GM19193 (cell line): ENCODE data around the gene CDKN1A.

ENCODE experiments used
- POLR2A ChIP-seq: IDR thresholded peaks from 4 replicates; pipeline ENCODE4 v1.6.1; 2011; ENCODE audit not compliant: insufficient read depth, insufficient read length; ENCODE audit errors: extremely low read depth

Gene CDKN1A

DNA sequence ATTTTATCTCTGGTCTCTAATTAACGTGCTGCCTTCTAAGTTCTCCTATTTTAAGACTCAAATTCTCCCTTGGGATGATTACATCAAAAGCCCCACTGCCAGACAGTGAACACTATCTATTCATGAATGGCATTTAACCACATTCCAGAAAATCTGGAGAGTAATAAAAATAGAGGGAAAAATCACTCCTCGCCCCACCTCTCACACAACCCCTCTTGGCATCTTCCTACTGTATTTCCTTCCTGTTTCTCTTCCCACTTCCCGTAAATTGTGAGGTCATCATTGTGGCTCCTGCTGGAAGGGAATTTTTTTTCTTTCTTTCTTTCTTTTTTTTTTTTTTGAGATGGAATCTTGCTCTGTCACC lies 50.6 kb downstream of the CDKN1A start:
- no peak for TF ChIP-seq POLR2A

DNA sequence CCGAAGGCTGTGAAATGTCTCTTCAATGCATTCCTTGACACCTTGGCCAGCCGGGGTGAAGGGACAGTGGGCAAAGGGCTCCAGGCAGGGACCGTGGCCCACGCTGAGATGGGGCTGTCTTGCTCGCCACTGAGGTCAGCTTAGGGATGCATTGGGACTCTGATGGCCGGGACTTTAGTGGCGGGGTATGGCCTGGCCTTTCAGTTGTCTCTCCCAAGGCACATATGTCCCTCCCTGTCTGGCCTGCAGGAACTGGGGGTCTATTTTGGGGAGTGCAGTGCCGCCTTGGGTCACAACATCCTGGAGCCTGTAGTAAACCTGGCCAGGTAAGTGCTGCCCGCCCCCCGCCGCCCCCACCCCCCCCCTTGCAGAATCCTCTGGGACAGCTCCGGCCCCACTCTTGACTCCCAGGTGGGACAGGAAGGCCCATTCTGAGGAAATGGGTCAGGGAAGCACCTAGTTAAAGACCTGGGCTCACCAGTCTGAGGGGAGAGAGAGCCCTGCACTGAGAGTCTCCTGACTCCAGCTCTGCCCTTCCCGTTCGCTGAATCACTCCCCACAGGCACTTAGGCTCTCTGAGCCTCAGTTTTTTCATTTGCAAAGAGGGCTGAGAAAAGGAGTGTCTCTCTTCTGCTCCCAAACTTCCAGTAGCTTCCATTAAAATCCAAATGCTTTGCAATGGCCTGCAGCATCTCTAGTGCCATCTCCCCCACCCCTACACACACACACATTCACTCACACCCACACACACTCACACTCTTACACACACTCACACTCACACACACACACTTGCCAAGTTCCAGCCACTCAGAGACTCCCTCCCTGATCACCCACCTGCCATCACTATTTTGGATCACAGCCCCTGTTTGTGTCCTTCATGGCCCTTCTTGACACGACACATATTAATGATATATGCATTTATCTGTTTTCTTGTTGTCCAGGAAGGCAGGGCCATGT lies 52.2 kb downstream of the CDKN1A start:
- no peak for TF ChIP-seq POLR2A

- no peak for TF ChIP-seq POLR2A
Observed at GRCh38 chr6:36731622-36732310, 53.3 kb downstream of the CDKN1A start.

DNA sequence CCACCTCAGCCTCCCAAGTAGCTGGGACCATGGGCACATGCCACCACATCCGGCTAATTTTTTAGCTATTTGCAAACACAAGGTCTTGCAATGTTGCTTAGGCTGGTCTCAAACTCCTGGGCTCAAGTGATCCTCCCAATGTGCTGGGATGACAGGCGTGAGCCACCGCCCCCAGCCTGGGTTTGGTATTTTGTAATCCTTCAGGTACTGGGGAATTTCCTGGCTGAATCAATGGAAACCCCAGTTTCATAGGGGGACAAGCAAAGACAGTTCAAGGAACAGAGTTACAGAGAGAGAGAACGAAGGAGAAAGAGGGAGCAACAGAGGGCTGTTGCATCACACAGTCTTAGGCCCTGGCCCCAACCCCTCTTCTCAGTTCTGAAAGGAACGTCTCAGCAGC lies 54.8 kb downstream of the CDKN1A start:
- TF ChIP-seq POLR2A: no peak

- no peak for TF ChIP-seq POLR2A
Observed at GRCh38 chr6:36734486-36735060, 56.1 kb downstream of the CDKN1A start.

DNA sequence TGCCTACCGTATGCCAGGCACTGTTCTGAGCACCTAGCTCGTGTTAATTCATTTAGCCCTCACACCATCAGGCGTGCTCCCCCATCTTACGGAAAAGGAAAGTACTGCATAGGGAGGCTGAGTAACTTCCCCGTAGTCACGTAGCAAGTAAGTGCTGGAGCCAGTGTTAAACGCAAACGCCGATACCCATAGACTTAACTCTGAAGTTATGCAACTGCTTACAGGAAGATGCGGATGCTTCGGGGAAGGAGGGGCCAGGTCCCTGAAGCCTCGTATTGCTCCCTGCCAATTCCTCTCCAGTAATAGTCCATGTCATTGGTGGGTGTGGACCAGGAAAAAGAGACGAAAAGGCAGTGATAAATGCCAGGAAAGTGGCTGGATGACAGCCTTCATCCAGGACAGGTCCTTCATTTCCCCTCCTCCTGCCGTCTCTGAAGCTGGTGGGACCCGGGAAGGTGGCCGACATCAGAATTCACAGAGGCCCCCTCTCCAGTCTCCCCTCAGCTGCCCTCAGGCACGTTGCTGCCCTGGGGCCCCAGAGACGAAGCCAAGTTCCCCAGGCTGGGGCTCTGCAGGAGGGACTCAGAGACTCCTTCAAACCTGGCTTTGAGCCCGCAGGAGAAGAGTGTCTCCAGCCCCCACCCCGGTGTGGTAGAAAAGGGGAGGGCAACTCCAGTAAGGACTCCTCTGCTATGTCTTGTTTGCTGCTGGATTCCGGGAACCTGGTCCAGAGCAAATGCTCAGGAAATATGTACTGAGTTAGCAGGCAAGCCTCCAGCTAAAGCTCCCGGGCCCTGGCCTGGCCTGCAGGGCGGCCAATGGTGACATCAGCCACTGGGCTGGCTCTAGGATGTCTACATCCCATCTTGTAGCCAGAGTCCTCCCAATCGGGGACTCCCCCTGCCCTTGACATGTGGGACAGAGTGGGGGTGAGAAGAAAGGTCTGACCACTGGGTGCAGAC lies 56.9 kb downstream of the CDKN1A start:
- no peak for TF ChIP-seq POLR2A
